ENCODE data around the gene GNLY. TPM values are rescaled to one million over a fixed set of nuclear protein-coding genes. Genes with fewer than 3 reads are reported as not detected.

The GNLY gene
- total and polyA plus RNA-seq, 9 donors = 0.46 to 10.8 (median 1.1) TPM

- H3K27me3 ChIP-seq = no peaks in the 10 kb centered on the region
- no peaks in the 10 kb centered on the region for H3K4me1 ChIP-seq (ENCODE audit: insufficient read depth)
- intact Hi-C loops (cut with DNase I) = no loop called here
- no peaks in the 10 kb centered on the region for H3K9me3 ChIP-seq
- no peaks in the 10 kb centered on the region for H3K36me3 ChIP-seq
- no peak overlapping the region for H3K27ac ChIP-seq
- DNase-seq = no peak
- WGBS, 3 donors = 89 to 95% (median 91%) methylated on average over 4 of the region's 4 CpGs
- no peak overlapping the region for H3K4me3 ChIP-seq
- TF ChIP-seq, protein P1, sequence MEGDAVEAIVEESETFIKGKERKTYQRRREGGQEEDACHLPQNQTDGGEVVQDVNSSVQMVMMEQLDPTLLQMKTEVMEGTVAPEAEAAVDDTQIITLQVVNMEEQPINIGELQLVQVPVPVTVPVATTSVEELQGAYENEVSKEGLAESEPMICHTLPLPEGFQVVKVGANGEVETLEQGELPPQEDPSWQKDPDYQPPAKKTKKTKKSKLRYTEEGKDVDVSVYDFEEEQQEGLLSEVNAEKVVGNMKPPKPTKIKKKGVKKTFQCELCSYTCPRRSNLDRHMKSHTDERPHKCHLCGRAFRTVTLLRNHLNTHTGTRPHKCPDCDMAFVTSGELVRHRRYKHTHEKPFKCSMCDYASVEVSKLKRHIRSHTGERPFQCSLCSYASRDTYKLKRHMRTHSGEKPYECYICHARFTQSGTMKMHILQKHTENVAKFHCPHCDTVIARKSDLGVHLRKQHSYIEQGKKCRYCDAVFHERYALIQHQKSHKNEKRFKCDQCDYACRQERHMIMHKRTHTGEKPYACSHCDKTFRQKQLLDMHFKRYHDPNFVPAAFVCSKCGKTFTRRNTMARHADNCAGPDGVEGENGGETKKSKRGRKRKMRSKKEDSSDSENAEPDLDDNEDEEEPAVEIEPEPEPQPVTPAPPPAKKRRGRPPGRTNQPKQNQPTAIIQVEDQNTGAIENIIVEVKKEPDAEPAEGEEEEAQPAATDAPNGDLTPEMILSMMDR (IDR thresholded peaks at IDR 0.05) = no peak
- TF ChIP-seq POLR2A (IDR thresholded peaks at IDR 0.05) = no peak
- TF ChIP-seq EP300 (IDR thresholded peaks at IDR 0.05) = no peak
Observed at GRCh38 chr2:85690932-85691331, 3.2 kb upstream of the GNLY start.

DNA sequence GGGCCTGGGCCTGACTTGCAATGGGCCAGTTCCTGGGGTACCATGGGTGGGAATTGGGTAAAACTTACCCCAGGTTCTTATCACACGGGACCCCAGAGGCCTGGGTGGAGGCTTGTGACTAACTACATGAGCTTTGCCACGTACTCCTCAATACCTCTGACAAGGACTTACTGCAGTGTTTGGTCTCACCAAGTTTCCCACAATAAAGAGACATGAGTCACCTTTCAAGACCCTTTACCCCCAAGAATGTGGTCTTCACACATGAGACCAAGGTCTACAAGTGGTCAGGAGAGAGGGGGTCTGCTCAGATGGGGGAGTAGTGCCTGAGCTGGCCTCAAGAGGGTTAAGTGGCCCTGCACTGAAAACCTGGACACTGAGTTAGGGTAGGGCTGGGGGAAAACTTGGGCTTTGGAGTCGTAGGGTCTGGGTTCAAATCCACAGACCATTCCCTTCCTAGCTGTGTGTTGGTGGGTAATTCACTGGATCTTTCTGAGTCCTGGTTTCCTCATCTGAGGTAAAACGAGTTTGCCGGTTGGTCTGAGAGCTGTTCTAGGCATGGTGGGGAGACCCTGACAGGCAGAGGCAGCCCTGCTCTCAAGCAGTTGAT is 2.0 kb upstream of the GNLY start:
- 86 to 89% (median 86%) methylated on average over 5 of the region's 5 CpGs for WGBS, 3 donors
- H3K4me1 ChIP-seq (ENCODE audit: insufficient read depth) = no peaks in the 10 kb centered on the region
- H3K9me3 ChIP-seq = no peaks in the 10 kb centered on the region
- H3K27ac ChIP-seq = no peak overlapping the region
- DNase-seq = no peak
- no peaks in the 10 kb centered on the region for H3K36me3 ChIP-seq
- TF ChIP-seq EP300 (IDR thresholded peaks at IDR 0.05) = no peak
- TF ChIP-seq, protein P1 (IDR thresholded peaks at IDR 0.05) = no peak
- no peak for TF ChIP-seq POLR2A (IDR thresholded peaks at IDR 0.05)
- no peaks in the 10 kb centered on the region for H3K27me3 ChIP-seq
- no peak overlapping the region for H3K4me3 ChIP-seq
- intact Hi-C loops (cut with DNase I) = no loop called here

GRCh38 chr2:85695121-85695520 is 963 bp downstream of the GNLY start:
- intact Hi-C loops (cut with DNase I) = no loop called here
- no peak overlapping the region for H3K27ac ChIP-seq
- WGBS, 3 donors = 90 to 96% (median 93%) methylated on average over 11 of the region's 11 CpGs
- no peak overlapping the region for H3K4me3 ChIP-seq
- H3K9me3 ChIP-seq = no peaks in the 10 kb centered on the region
- H3K27me3 ChIP-seq = no peaks in the 10 kb centered on the region
- H3K4me1 ChIP-seq (ENCODE audit: insufficient read depth) = no peaks in the 10 kb centered on the region
- H3K36me3 ChIP-seq = no peaks in the 10 kb centered on the region
- no peak for TF ChIP-seq POLR2A (IDR thresholded peaks at IDR 0.05)
- TF ChIP-seq EP300 (IDR thresholded peaks at IDR 0.05) = no peak
- TF ChIP-seq, protein P1 (IDR thresholded peaks at IDR 0.05) = no peak
- no peak for DNase-seq

DNA sequence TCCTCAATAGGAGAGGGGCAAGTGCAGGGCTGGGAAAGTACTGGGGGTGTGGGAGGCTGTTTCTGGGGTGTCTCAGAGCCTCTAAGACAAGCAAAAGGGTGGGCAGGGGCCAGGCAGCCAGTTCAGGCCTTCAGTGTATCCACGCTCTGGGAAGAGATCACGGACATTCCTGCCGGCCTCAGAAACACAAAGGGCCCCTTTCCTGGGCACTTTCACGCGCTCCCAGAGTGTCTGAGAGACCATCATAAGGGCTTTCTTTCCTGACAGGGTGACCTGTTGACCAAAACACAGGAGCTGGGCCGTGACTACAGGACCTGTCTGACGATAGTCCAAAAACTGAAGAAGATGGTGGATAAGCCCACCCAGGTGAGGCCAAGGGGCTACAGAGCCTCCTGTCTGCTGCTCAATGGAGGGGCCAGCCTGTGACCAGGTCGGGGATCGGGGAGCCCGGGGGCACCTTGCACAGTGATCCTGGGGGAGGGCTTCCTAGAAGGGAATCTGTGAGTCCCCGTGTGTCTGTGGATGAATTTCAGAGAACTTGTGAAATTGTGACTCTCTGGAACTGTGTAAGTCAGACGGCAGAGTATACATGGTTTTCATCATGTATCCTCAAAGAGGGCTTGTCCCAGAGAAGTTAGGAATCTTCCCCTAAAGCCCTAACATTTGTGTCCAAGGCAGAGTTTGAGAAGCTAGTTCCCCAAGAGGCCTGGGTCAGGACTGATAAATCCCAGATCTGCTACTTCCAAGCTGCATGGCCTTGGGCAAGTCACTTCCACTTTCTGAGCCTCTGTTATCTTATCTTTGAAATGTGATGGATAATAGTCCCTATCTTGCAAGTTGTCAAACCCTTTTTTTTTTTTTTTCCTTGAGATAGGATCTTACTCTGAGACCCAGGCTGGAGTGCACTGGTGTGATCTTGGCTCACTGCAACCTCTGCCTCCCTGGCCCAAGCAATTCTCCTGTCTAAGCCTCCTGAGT is 1.8 kb downstream of the GNLY start:
- no peak for TF ChIP-seq POLR2A (IDR thresholded peaks at IDR 0.05)
- TF ChIP-seq EP300 (IDR thresholded peaks at IDR 0.05) = no peak
- TF ChIP-seq, protein P1 (IDR thresholded peaks at IDR 0.05) = no peak
- 88 to 94% (median 91%) methylated on average over 12 of the region's 12 CpGs for WGBS, 3 donors

More for the DNA sequence above, 1.8 kb downstream of the GNLY start:
- intact Hi-C loops (cut with DNase I) = no loop called here
- no peak overlapping the region for H3K4me3 ChIP-seq
- H3K36me3 ChIP-seq = no peaks in the 10 kb centered on the region
- H3K27me3 ChIP-seq = no peaks in the 10 kb centered on the region
- no peaks in the 10 kb centered on the region for H3K4me1 ChIP-seq (ENCODE audit: insufficient read depth)
- H3K9me3 ChIP-seq = no peaks in the 10 kb centered on the region
- no peak for DNase-seq
- H3K27ac ChIP-seq = no peak overlapping the region
